Retinal pigment epithelial cell (primary cell): ENCODE data around the gene KYNU.
A peak's percentile ranks its signal among the peaks of the same experiment; 100 is the strongest.

ENCODE experiments used
- DNase-seq: peaks from one replicate; pipeline ENCODE4 v3.0.0-alpha.2; 2010; ENCODE audit warnings: low read depth
- H3K4me3 ChIP-seq: 2 replicates; pipeline ENCODE4 v1.5.1; 2011; ENCODE audit warnings: mild to moderate bottlenecking, low read length, control low read depth, moderate library complexity
- CTCF ChIP-seq: conservative IDR thresholded peaks from 2 replicates; pipeline ENCODE4 v1.5.1; 2011; ENCODE audit warnings: low read depth, low read length, control low read depth, inconsistent platforms

Gene KYNU

DNA sequence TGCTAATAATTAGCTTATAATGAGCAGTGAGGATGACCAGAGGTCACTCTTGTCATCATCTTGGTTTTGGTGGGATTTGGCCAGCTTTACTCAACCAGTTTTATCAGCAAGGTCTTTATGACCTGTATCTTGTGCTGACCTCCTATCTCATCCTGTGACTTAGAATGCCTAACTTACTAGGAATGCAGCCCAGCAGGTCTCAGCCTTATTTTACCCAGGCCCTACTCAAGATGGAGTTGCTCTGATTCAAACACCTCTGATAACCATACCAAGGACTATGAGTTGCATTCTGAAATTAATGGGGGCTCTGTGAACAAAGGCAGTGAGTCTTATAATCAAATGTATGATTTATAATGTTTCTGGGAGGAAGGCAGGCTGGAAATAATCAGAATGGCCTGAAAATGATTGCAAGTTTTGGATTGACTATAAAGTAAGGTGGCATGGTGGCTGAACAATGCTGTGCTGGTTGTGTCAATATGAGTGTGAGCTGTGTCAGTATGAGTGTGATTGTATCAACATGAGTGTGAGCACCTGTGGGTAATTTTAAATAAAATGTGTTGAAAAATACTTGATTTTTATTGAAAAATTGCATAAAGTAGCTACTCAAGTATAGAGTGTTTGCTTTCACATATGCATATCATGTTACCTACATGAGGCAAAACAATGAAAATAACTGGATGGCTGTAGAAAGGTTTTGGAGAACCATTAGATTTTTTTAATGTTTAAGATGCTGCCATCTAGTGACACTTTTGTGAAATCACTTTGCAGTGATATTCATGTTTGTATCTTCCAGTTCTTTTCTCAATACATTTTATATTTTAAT, 103.0 kb downstream of the KYNU start:
- no peak overlapping the region for H3K4me3 ChIP-seq
- TF ChIP-seq CTCF, result peak; percentile 44
- peak; percentile 8 for DNase-seq

DNA sequence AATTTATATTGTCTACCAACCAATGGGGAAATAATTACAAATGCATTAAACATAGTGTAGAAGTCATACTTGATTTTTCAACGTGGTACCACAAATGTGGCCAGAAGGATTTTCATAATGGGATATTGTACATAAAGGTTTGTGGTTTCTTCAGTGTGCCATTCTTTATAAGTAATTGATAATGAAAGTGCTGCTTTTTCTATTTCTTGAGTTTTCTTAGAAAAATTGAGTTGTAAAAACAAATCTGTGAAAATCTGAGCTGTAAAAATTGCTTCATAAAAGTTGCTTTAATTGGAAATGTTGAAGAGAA, 103.6 kb downstream of the KYNU start:
- no peak for DNase-seq
- TF ChIP-seq CTCF, result no peak
- H3K4me3 ChIP-seq, result no peak overlapping the region

- no peak overlapping the region for H3K4me3 ChIP-seq
- TF ChIP-seq CTCF, result no peak
- DNase-seq, result no peak
Measured at GRCh38 chr2:142981756-142982155, 104.3 kb downstream of the KYNU start.

DNA sequence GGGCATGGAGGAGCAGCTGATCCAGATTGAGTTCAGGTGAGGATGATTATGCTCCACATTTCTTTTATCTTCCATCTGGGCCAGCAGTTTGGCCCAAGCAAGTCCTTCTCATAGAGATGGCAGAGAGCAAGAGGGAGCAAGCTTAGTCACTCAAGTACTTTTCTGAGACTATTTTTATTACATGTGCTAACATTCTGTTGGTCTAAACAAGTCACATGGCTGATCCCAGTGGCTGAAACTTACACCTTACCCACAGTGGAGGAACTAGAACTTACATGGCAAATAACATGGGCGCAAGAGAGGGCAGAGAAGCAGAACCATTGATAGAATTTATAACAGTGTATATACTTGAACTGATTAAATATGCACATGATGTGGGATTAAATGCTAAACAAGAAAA, 105.7 kb downstream of the KYNU start:
- TF ChIP-seq CTCF, result no peak
- H3K4me3 ChIP-seq, result no peak overlapping the region
- DNase-seq, result no peak

- TF ChIP-seq CTCF, result no peak
- H3K4me3 ChIP-seq, result no peak overlapping the region
- DNase-seq, result no peak
Measured at GRCh38 chr2:142984657-142985056, 107.2 kb downstream of the KYNU start.

- DNase-seq, result no peak
- no peak overlapping the region for H3K4me3 ChIP-seq
- TF ChIP-seq CTCF, result no peak
Measured at GRCh38 chr2:142987044-142987443, 109.6 kb downstream of the KYNU start.
